ENCODE measurements around the gene SARM1. TPM values are rescaled to one million over a fixed set of nuclear protein-coding genes. Genes with fewer than 3 reads are reported as not detected.
A peak's percentile ranks its signal among the peaks of the same experiment; 100 is the strongest.

Gene SARM1
- total RNA-seq, 4 donors from 2014 or later: 10.3 to 20.2 (median 16.3) TPM

DNA sequence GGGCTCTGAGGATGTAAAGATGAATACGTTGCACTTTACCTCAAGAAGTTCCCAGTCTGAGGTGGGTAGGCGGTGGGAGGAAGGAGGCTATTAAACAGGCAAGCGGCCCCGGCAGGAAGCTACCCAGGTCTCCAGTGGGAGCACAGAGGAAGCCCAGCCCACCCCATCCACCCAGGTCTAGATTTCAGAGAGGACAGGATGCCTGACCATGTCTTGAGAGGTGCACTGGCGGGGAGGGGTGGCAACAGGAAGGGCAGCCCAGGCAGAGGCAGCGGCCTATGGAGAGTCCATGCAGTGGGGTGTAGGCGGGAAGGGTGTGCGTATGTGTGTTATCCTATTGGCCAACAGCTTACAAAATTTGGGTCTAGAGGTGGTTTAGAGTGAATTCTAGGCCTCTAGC lies 13.9 kb downstream of the SARM1 start:
- H3K27ac ChIP-seq: no peak overlapping the region
- intact Hi-C loops (cut with DNase I): no loop called here
- peaks cover 18 to 22% of the 10 kb centered on the region in 2 donors for H3K4me1 ChIP-seq
- TF ChIP-seq POLR2A (IDR thresholded peaks at IDR 0.05): no peak
- 78 to 79% methylated on average over 8 of the region's 8 CpGs for WGBS, 2 donors
- H3K4me3 ChIP-seq (replicated peaks in 1 of 3): peak overlapping the region in 2 of 3 donors; percentile 53 to 66
- H3K9me3 ChIP-seq: no peaks in the 10 kb centered on the region
- peaks cover 10 to 18% of the 10 kb centered on the region in 2 donors for H3K36me3 ChIP-seq
- peak; percentile 30 to 35 for DNase-seq
- no peaks in the 10 kb centered on the region for H3K27me3 ChIP-seq

DNA sequence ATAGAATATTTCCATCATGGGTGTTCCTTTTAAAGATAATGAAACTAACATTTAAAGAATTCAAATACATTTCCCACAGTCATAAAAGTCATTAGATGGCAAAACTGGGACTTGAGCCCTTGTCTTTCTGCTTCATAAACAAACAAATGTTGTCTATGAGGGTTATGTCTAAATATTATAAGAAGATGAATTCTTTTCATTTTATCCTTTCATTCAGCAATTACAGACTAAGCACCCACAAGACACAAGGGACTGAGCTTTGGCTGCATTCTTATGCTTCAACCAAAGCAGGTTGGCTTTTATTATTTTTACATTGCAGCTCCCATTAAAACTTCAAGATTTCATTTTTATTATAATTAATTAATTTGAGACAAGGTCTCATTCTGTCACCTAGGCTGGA lies 14.9 kb downstream of the SARM1 start:
- Histone ChIP-seq H3K27me3 (no peaks in the 10 kb centered on the region), H3K36me3 (peaks cover 16 to 23% of the 10 kb centered on the region in 2 donors), H3K4me3 (replicated peaks in 1 of 3) (no peak overlapping the region), H3K9me3 (no peaks in the 10 kb centered on the region), H3K27ac (no peak overlapping the region), H3K4me1 (peaks cover 13 to 17% of the 10 kb centered on the region in 2 donors)
- TF ChIP-seq, protein P1, sequence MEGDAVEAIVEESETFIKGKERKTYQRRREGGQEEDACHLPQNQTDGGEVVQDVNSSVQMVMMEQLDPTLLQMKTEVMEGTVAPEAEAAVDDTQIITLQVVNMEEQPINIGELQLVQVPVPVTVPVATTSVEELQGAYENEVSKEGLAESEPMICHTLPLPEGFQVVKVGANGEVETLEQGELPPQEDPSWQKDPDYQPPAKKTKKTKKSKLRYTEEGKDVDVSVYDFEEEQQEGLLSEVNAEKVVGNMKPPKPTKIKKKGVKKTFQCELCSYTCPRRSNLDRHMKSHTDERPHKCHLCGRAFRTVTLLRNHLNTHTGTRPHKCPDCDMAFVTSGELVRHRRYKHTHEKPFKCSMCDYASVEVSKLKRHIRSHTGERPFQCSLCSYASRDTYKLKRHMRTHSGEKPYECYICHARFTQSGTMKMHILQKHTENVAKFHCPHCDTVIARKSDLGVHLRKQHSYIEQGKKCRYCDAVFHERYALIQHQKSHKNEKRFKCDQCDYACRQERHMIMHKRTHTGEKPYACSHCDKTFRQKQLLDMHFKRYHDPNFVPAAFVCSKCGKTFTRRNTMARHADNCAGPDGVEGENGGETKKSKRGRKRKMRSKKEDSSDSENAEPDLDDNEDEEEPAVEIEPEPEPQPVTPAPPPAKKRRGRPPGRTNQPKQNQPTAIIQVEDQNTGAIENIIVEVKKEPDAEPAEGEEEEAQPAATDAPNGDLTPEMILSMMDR (IDR thresholded peaks at IDR 0.05): no peak
- no peak for TF ChIP-seq POLR2A (IDR thresholded peaks at IDR 0.05)
- no peak for DNase-seq
- intact Hi-C loops (cut with DNase I): no loop called here

- intact Hi-C loops (cut with DNase I): no loop called here
- H3K27ac ChIP-seq: no peak overlapping the region
- no peak overlapping the region for H3K4me3 ChIP-seq (replicated peaks in 1 of 3)
- no peak for DNase-seq
- 97% methylated on average over 4 to 11 of the region's 11 CpGs for WGBS, 2 donors
- TF ChIP-seq POLR2A (IDR thresholded peaks at IDR 0.05): no peak
- TF ChIP-seq, protein P1 (IDR thresholded peaks at IDR 0.05): no peak
- H3K36me3 ChIP-seq: peaks cover 20 to 23% of the 10 kb centered on the region in 2 donors
- H3K4me1 ChIP-seq: peaks cover 9 to 14% of the 10 kb centered on the region in 2 donors
- H3K27me3 ChIP-seq: no peaks in the 10 kb centered on the region
- H3K9me3 ChIP-seq: no peaks in the 10 kb centered on the region
Observed at GRCh38 chr17:28388106-28388505, 16.6 kb downstream of the SARM1 start.

DNA sequence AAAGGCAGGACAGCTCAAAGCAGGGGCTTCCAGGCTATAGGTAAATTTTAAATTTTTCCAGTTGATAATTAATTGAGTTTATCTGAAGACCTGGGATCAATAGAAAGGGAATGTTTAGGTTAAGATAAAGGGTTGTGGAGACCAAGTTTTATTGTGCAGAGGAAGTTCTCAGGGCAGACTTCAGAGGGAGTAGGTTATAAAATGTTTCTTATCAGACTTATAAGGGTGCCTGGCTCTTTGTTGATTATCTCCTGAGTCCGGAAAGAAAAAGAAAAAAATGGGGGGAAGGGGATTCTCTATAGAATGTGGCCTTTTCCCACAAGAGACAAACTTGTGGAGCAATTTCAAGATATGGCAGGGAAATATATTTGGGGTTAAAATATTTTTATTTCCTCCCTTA lies 18.6 kb downstream of the SARM1 start:
- H3K36me3 ChIP-seq: peaks cover 20 to 23% of the 10 kb centered on the region in 2 donors
- 92 to 93% methylated on average over 1 of the region's 1 CpG for WGBS, 2 donors

GRCh38 chr17:28390563-28390962 lies 19.1 kb downstream of the SARM1 start:
- no peak overlapping the region for H3K27ac ChIP-seq
- peaks cover 20 to 23% of the 10 kb centered on the region in 2 donors for H3K36me3 ChIP-seq
- intact Hi-C loops (cut with DNase I): no loop called here
- no peak overlapping the region for H3K4me3 ChIP-seq (replicated peaks in 1 of 3)
- H3K27me3 ChIP-seq: no peaks in the 10 kb centered on the region
- no peaks in the 10 kb centered on the region for H3K9me3 ChIP-seq
- 92 to 94% methylated on average over 2 of the region's 2 CpGs for WGBS, 2 donors
- no peak for DNase-seq
- peaks cover 0 to 3% of the 10 kb centered on the region in 2 donors for H3K4me1 ChIP-seq
- TF ChIP-seq POLR2A (IDR thresholded peaks at IDR 0.05): no peak
- TF ChIP-seq, protein P1 (IDR thresholded peaks at IDR 0.05): no peak

More for the DNA sequence above, 18.6 kb downstream of the SARM1 start:
- intact Hi-C loops (cut with DNase I): no loop called here
- H3K4me3 ChIP-seq (replicated peaks in 1 of 3): no peak overlapping the region
- H3K27me3 ChIP-seq: no peaks in the 10 kb centered on the region
- no peak for TF ChIP-seq POLR2A (IDR thresholded peaks at IDR 0.05)
- TF ChIP-seq, protein P1 (IDR thresholded peaks at IDR 0.05): no peak
- H3K27ac ChIP-seq: no peak overlapping the region
- H3K4me1 ChIP-seq: peaks cover 4 to 7% of the 10 kb centered on the region in 2 donors
- H3K9me3 ChIP-seq: no peaks in the 10 kb centered on the region
- no peak for DNase-seq

GRCh38 chr17:28390984-28391383 lies 19.5 kb downstream of the SARM1 start:
- Histone ChIP-seq H3K36me3 (peaks cover 20 to 23% of the 10 kb centered on the region in 2 donors), H3K27me3 (no peaks in the 10 kb centered on the region), H3K9me3 (no peaks in the 10 kb centered on the region), H3K27ac (no peak overlapping the region), H3K4me1 (no peaks in the 10 kb centered on the region), H3K4me3 (replicated peaks in 1 of 3) (no peak overlapping the region)
- intact Hi-C loops (cut with DNase I): no loop called here
- WGBS, 2 donors: 96 to 100% methylated on average over 1 of the region's 1 CpG
- TF ChIP-seq POLR2A (IDR thresholded peaks at IDR 0.05): no peak
- TF ChIP-seq, protein P1 (IDR thresholded peaks at IDR 0.05): no peak
- no peak for DNase-seq

Data from thyroid gland (tissue), 4 donors.